ENCODE results near the gene NPSR1. TPM values are rescaled to one million over a fixed set of nuclear protein-coding genes. Genes with fewer than 3 reads are reported as not detected.
"Not testable (repeated sequence)": the region's sequence is repeated elsewhere in the genome, so short reads cannot be mapped to it uniquely, and the experiment has no call there.

The NPSR1 gene
- total RNA-seq: not detected
- long read RNA-seq: 0 reads

DNA sequence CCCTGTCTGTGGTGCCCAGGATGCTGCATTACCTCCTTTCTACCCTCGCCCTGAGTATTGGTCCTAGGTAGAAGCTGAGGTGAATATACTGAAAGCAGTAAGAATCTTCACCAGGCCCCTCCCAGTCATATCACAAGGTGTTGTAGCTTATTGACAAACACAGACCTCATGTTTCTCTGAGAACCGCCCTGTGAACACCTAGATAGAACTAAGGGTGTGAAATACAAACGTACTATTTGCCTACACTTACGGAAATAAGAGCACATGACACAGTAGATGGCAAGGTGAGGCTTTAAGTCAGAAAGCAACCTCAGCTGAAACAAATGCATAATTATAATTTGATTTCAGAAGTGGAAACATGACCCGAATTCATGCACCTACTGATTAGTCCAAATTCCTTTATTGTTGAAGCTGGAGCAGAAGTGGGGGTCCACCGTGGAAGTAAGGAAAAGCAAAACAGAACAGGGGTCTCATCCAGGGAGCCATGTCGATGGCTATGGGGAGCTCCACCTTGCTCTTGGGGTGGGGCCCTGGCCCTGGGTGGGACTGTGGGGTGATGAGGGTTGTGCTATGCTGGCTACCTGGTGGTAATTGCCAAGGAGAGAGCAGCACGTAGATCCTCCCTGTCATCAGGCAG is at the start of gene NPSR1:
NPSR1 (plus strand) TSS at position 587 of the 637 bp plus-strand sequence. CDS start 195 bp downstream, outside the sequence.
- intact Hi-C loops (cut with DNase I): no loop called here
- ATAC-seq (ENCODE audit: poor library complexity) (no peak), DNase-seq (no peak)

GRCh38 chr7:34612661-34613060 is 45.4 kb upstream of the NPSR1 start:
- DNase-seq (no peak), ATAC-seq (ENCODE audit: poor library complexity) (peak; percentile 96)
- intact Hi-C loops (cut with DNase I): no loop called here

- ATAC-seq (ENCODE audit: poor library complexity): peak; percentile 68
- intact Hi-C loops (cut with DNase I): no loop called here
- no peak for DNase-seq
Observed at GRCh38 chr7:34620425-34620824, 37.6 kb upstream of the NPSR1 start.

GRCh38 chr7:34622182-34622581 is 35.8 kb upstream of the NPSR1 start:
- no peak for DNase-seq
- ATAC-seq (ENCODE audit: poor library complexity): peak; percentile 27
- intact Hi-C loops (cut with DNase I): no loop called here

- DNase-seq (no peak), ATAC-seq (ENCODE audit: poor library complexity) (peak; percentile 31)
- intact Hi-C loops (cut with DNase I): no loop called here
Observed at GRCh38 chr7:34622771-34623250, 35.2 kb upstream of the NPSR1 start.

- ATAC-seq (ENCODE audit: poor library complexity); DNase-seq; intact Hi-C loops (cut with DNase I): not testable (repeated sequence)
Observed at GRCh38 chr7:34628618-34629017, 29.4 kb upstream of the NPSR1 start.

DNA sequence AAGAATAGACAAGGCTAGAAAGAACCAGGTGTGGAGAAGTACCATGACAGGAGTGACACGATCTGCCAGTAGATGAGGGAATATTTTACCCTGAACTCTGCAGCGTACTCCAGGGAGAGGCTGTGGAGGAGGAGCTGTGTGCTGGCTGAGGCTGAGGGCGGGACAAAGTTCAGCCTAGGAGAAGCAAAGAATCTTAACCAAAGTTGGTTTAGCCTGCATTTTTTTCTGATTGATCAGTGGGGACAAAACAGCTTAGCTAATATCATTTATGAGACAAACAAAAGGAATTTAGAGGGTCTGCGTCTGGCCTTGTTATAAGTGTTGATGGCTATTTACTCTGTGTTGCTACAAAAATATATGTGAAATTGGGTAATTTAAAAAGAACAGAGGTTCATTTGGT is 5.2 kb upstream of the NPSR1 start:
- intact Hi-C loops (cut with DNase I): no loop called here
- ATAC-seq (ENCODE audit: poor library complexity): no peak

GRCh38 chr7:34653787-34654186 is 4.2 kb upstream of the NPSR1 start:
- DNase-seq (no peak), ATAC-seq (ENCODE audit: poor library complexity) (no peak)
- intact Hi-C loops (cut with DNase I): no loop called here

More for the DNA sequence above, 5.2 kb upstream of the NPSR1 start:
- DNase-seq: no peak

DNA sequence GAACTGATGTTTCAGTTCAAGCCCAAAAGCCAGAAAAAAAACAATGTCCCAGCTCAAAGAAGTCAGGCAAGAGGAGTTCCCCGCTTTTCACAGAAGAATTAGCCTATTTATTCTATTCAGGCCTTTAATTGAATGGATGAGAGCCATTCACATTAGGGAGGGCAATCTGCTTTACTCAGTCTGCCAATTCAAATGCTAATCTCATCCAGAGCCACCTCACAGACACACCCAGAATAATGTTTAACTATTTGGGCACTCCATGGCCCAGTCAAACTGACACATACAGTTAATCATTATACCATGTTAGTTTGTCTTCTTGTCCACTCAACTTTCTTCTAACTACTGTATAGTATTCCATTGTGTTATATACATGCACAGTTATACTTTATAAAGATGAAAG is 2.6 kb upstream of the NPSR1 start:
- ATAC-seq (ENCODE audit: poor library complexity): no peak
- no peak for DNase-seq
- intact Hi-C loops (cut with DNase I): no loop called here

GRCh38 chr7:34656041-34656440 is 2.0 kb upstream of the NPSR1 start:
- DNase-seq (no peak), ATAC-seq (ENCODE audit: poor library complexity) (no peak)
- intact Hi-C loops (cut with DNase I): no loop called here

- intact Hi-C loops (cut with DNase I): no loop called here
- no peak for DNase-seq
Observed at GRCh38 chr7:34659472-34660075, 1.6 kb downstream of the NPSR1 start.

DNA sequence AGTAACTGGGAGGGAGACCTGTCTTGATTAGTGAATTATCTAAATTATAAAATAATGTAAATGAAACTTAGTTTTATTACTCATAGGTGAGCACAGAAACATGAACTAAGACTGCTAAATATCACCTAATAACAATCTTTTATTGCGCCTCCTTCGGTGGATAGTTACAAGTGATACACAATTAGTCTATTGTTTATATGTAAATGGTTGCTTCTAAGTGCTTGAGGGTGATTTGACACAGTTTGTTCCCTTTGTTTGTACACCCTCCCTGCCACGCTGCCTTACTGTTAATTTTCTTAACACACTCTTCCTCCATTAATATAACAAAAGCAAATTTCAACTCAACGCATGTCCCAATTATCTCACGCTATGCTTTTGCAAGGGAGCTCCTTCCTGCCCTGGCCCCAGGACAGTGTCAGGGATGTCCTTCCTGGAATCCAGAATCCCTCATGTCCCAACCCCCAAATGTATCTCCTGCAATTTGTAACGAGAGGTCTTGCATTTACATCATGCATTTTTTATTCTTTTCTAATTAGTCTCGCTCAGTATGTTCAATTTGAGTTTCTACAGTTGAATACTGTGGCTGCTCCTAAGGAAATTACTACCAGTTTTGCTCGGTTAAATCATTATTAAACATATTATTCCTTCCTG is 4.2 kb downstream of the NPSR1 start:
- DNase-seq (no peak), ATAC-seq (ENCODE audit: poor library complexity) (no peak)
- intact Hi-C loops (cut with DNase I): no loop called here

More at GRCh38 chr7:34659472-34660075, 1.6 kb downstream of the NPSR1 start:
- peak; percentile 66 for ATAC-seq (ENCODE audit: poor library complexity)

GRCh38 chr7:34664755-34665154 is 6.7 kb downstream of the NPSR1 start:
- DNase-seq (no peak), ATAC-seq (ENCODE audit: poor library complexity) (no peak)
- intact Hi-C loops (cut with DNase I): no loop called here

DNA sequence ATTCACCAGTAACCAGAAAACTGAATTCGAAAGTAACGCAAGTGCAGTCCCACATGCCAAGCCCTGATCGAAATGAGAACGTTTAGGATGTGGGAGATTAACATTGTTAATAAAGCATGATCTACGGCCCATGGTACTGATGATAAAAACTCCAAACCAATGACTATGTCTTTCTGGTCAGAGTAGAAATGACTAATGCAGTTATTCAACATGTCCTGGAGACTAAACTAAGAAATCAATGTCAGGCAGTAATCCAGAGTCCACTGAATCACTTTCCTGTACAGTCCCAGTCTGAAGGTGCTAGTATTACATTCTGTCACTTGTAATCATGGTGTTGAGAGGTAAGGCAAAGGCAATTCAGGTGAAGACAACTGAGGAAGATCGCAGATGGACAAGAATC is 14.4 kb downstream of the NPSR1 start:
- ATAC-seq (ENCODE audit: poor library complexity) (no peak), DNase-seq (no peak)
- intact Hi-C loops (cut with DNase I): no loop called here

GRCh38 chr7:34673066-34673465 is 15.0 kb downstream of the NPSR1 start:
- DNase-seq: no peak
- intact Hi-C loops (cut with DNase I): no loop called here
- ATAC-seq (ENCODE audit: poor library complexity): no peak

DNA sequence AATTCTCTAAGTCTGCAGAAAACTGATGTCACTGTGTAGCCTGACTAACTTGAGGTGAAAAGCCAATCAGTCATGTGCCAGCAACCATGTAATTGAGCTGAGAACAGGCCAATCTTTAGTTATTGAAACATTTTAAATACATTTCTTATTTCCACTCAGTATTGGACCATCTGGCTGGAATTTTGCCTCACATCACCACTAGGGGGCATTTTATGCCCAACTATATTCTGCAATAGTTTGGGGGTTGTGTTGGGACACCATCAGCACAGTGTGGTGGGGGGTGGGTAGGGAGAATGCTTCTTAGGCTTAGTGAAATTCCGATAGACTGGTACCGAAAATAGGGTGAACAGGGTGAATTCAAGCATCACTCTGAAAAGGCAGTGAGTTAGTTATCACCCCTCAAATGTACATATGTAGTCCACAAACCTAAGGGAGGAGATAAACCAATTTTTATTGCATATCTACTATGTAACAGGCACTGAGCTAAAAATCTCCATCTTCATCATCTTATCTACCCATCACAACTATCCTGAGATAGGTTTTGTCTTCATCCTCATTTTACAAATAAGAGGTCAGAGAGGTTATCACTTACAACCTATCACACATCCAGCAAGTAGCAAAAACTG is 17.8 kb downstream of the NPSR1 start:
- no peak for DNase-seq
- no peak for ATAC-seq (ENCODE audit: poor library complexity)
- intact Hi-C loops (cut with DNase I): no loop called here

- no peak for DNase-seq
- ATAC-seq (ENCODE audit: poor library complexity): no peak
- intact Hi-C loops (cut with DNase I): no loop called here
Observed at GRCh38 chr7:34677491-34677890, 19.5 kb downstream of the NPSR1 start.

- intact Hi-C loops (cut with DNase I): no loop called here
Observed at GRCh38 chr7:34687529-34687928, 29.5 kb downstream of the NPSR1 start.

DNA sequence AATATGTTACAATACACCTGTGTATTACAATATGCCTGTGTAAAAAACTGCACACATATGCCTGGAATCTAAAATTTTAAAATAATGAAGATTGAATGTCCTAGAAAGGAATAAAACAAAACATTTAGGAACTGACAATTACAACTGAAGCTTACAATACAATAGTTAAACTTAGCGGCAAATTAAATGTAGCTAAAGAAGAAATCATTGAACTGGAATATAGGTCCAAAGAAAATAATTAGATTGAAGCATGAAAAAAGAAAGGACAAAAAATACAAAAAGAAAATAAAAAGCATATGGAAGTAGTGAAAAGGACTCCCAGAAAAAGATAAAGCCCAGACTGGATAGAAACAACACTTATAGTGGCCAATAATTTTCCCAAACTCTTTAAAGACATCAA is 38.4 kb downstream of the NPSR1 start:
- intact Hi-C loops (cut with DNase I): no loop called here

More at GRCh38 chr7:34687529-34687928, 29.5 kb downstream of the NPSR1 start:
- no peak for DNase-seq
- no peak for ATAC-seq (ENCODE audit: poor library complexity)

More for the DNA sequence above, 38.4 kb downstream of the NPSR1 start:
- DNase-seq (no peak), ATAC-seq (ENCODE audit: poor library complexity) (no peak)
